GM19397 (cell line): ENCODE measurements around the gene DNAJA3.

ENCODE experiments used
- ATAC-seq: cut with Tn5 transposase; IDR thresholded peaks from one replicate; pipeline ENCODE4 v1.9.1; 2021; ENCODE audit warnings: mild to moderate bottlenecking, moderate library complexity; ENCODE audit not compliant: unreplicated experiment

The DNAJA3 gene

GRCh38 chr16:4468972-4469371, 43.3 kb downstream of the DNAJA3 start:
- no peak for ATAC-seq

GRCh38 chr16:4471869-4472268, 46.2 kb downstream of the DNAJA3 start:
- no peak for ATAC-seq

- ATAC-seq, result no peak
Measured at GRCh38 chr16:4472880-4473279, 47.2 kb downstream of the DNAJA3 start.

GRCh38 chr16:4474192-4474961, 48.7 kb downstream of the DNAJA3 start, which contains the start of gene NMRAL1:
NMRAL1 (minus strand) TSS chr16:4474625; CDS start chr16:4474132, 493 bp downstream.
- peak; percentile 43 for ATAC-seq

GRCh38 chr16:4475880-4476788, 50.5 kb downstream of the DNAJA3 start, which contains the start of gene HMOX2:
HMOX2 (plus strand) TSS chr16:4476398; CDS start chr16:4505525, 29,127 bp downstream.
- ATAC-seq, result peak; percentile 89

GRCh38 chr16:4477966-4478365, 52.3 kb downstream of the DNAJA3 start:
- ATAC-seq, result no peak

- ATAC-seq, result no peak
Measured at GRCh38 chr16:4481526-4481925, 55.9 kb downstream of the DNAJA3 start.

GRCh38 chr16:4481963-4482362, 56.3 kb downstream of the DNAJA3 start:
- ATAC-seq, result no peak

- no peak for ATAC-seq
Measured at GRCh38 chr16:4486126-4486893, 60.6 kb downstream of the DNAJA3 start.

GRCh38 chr16:4487955-4488498, 62.4 kb downstream of the DNAJA3 start:
- no peak for ATAC-seq

GRCh38 chr16:4488499-4488967, 62.9 kb downstream of the DNAJA3 start:
- ATAC-seq, result no peak

- ATAC-seq, result no peak
Measured at GRCh38 chr16:4489030-4489429, 63.4 kb downstream of the DNAJA3 start.

GRCh38 chr16:4491898-4492297, 66.2 kb downstream of the DNAJA3 start:
- no peak for ATAC-seq

- no peak for ATAC-seq
Measured at GRCh38 chr16:4494746-4495490, 69.2 kb downstream of the DNAJA3 start.

GRCh38 chr16:4495766-4496165, 70.1 kb downstream of the DNAJA3 start:
- no peak for ATAC-seq

- no peak for ATAC-seq
Measured at GRCh38 chr16:4496305-4496704, 70.6 kb downstream of the DNAJA3 start.

GRCh38 chr16:4498546-4499195, 73.0 kb downstream of the DNAJA3 start:
- no peak for ATAC-seq

GRCh38 chr16:4499196-4499555, 73.5 kb downstream of the DNAJA3 start:
- no peak for ATAC-seq

- ATAC-seq, result no peak
Measured at GRCh38 chr16:4500272-4500671, 74.6 kb downstream of the DNAJA3 start.
